Measurements from ENCODE around the gene GCLC.
"Not testable (repeated sequence)": the region's sequence is repeated elsewhere in the genome, so short reads cannot be mapped to it uniquely, and the experiment has no call there.

GCLC gene

GRCh38 chr6:53566755-53567154 lies 21.9 kb upstream of the GCLC start:
- in situ Hi-C loops (cut with HindIII; ENCODE audit: low pct_ligation_motif_present, low pct_unique_long_range_greater_than_20kb, low sequenced_read_pairs): no loop called here

GRCh38 chr6:53565886-53566285 lies 21.0 kb upstream of the GCLC start:
- in situ Hi-C loops (cut with HindIII; ENCODE audit: low pct_ligation_motif_present, low pct_unique_long_range_greater_than_20kb, low sequenced_read_pairs): no loop called here

More at GRCh38 chr6:53566755-53567154, 21.9 kb upstream of the GCLC start:
- no peak for DNase-seq

GRCh38 chr6:53564401-53565065 lies 19.6 kb upstream of the GCLC start:
- in situ Hi-C loops (cut with HindIII; ENCODE audit: low pct_ligation_motif_present, low pct_unique_long_range_greater_than_20kb, low sequenced_read_pairs): no loop called here
- no peak for DNase-seq

More at GRCh38 chr6:53565886-53566285, 21.0 kb upstream of the GCLC start:
- DNase-seq: no peak

- in situ Hi-C loops (cut with HindIII; ENCODE audit: low pct_ligation_motif_present, low pct_unique_long_range_greater_than_20kb, low sequenced_read_pairs): no loop called here
- DNase-seq: no peak
Observed at GRCh38 chr6:53556986-53557715, 12.2 kb upstream of the GCLC start.

GRCh38 chr6:53553600-53553999 lies 8.7 kb upstream of the GCLC start:
- in situ Hi-C loops (cut with HindIII; ENCODE audit: low pct_ligation_motif_present, low pct_unique_long_range_greater_than_20kb, low sequenced_read_pairs); DNase-seq: not testable (repeated sequence)

- in situ Hi-C loops (cut with HindIII; ENCODE audit: low pct_ligation_motif_present, low pct_unique_long_range_greater_than_20kb, low sequenced_read_pairs): not testable (repeated sequence)
Observed at GRCh38 chr6:53551681-53552080, 6.8 kb upstream of the GCLC start.

GRCh38 chr6:53547811-53548496 lies 3.1 kb upstream of the GCLC start:
- DNase-seq: peak; percentile 95
- in situ Hi-C loops (cut with HindIII; ENCODE audit: low pct_ligation_motif_present, low pct_unique_long_range_greater_than_20kb, low sequenced_read_pairs): no loop called here

More at GRCh38 chr6:53551681-53552080, 6.8 kb upstream of the GCLC start:
- not testable (repeated sequence) for DNase-seq

- in situ Hi-C loops (cut with HindIII; ENCODE audit: low pct_ligation_motif_present, low pct_unique_long_range_greater_than_20kb, low sequenced_read_pairs): no loop called here
- DNase-seq: no peak
Observed at GRCh38 chr6:53547166-53547810, 2.4 kb upstream of the GCLC start.

GRCh38 chr6:53546281-53546680 lies 1.4 kb upstream of the GCLC start:
- in situ Hi-C loops (cut with HindIII; ENCODE audit: low pct_ligation_motif_present, low pct_unique_long_range_greater_than_20kb, low sequenced_read_pairs): no loop called here
- DNase-seq: no peak

- DNase-seq: peak; percentile 28
- in situ Hi-C loops (cut with HindIII; ENCODE audit: low pct_ligation_motif_present, low pct_unique_long_range_greater_than_20kb, low sequenced_read_pairs): no loop called here
Observed at GRCh38 chr6:53544217-53544469, 758 bp downstream of the GCLC start.

GRCh38 chr6:53543359-53544216 lies 1.3 kb downstream of the GCLC start:
- in situ Hi-C loops (cut with HindIII; ENCODE audit: low pct_ligation_motif_present, low pct_unique_long_range_greater_than_20kb, low sequenced_read_pairs): no loop called here
- DNase-seq: no peak

GRCh38 chr6:53541900-53542299 lies 3.0 kb downstream of the GCLC start:
- in situ Hi-C loops (cut with HindIII; ENCODE audit: low pct_ligation_motif_present, low pct_unique_long_range_greater_than_20kb, low sequenced_read_pairs): no loop called here
- no peak for DNase-seq

- DNase-seq: no peak
- in situ Hi-C loops (cut with HindIII; ENCODE audit: low pct_ligation_motif_present, low pct_unique_long_range_greater_than_20kb, low sequenced_read_pairs): no loop called here
Observed at GRCh38 chr6:53540129-53540692, 4.7 kb downstream of the GCLC start.

GRCh38 chr6:53539561-53539960 lies 5.3 kb downstream of the GCLC start:
- no peak for DNase-seq
- in situ Hi-C loops (cut with HindIII; ENCODE audit: low pct_ligation_motif_present, low pct_unique_long_range_greater_than_20kb, low sequenced_read_pairs): no loop called here

- no peak for DNase-seq
- in situ Hi-C loops (cut with HindIII; ENCODE audit: low pct_ligation_motif_present, low pct_unique_long_range_greater_than_20kb, low sequenced_read_pairs): no loop called here
Observed at GRCh38 chr6:53536561-53536960, 8.3 kb downstream of the GCLC start.

- in situ Hi-C loops (cut with HindIII; ENCODE audit: low pct_ligation_motif_present, low pct_unique_long_range_greater_than_20kb, low sequenced_read_pairs): no loop called here
- no peak for DNase-seq
Observed at GRCh38 chr6:53532942-53533341, 12.0 kb downstream of the GCLC start.

- in situ Hi-C loops (cut with HindIII; ENCODE audit: low pct_ligation_motif_present, low pct_unique_long_range_greater_than_20kb, low sequenced_read_pairs): no loop called here
- DNase-seq: no peak
Observed at GRCh38 chr6:53532061-53532797, 12.7 kb downstream of the GCLC start.
